Panc1 (cell line): Measurements from ENCODE around the gene BMP2K. TPM values are rescaled to one million over a fixed set of nuclear protein-coding genes. Genes with fewer than 3 reads are reported as not detected.

Source experiments
- ATAC-seq: fragments of 200-7000 bp; cut with Tn5 transposase; 2 replicates; pipeline ENCODE4 v1.9.1; 2020; ENCODE audit warnings: mild to moderate bottlenecking, moderate library complexity
- BruUV-seq: library from RNA; stranded (reverse); fragments of 400-500 nt; replicated peaks from 2 replicates; lab custom pipeline; 2021; lab: Mats Ljungman, UMichigan
- CTCF ChIA-PET: fragments of 300-600 bp; sonication (Branson Sonifier 250); formaldehyde crosslinking; loops from one replicate; lab custom pipeline; 2022; ENCODE audit warnings: antibody characterized with exemption; lab: Charles Lee
- POLR2A ChIA-PET: fragments of 300-600 bp; sonication (Branson Sonifier 250); formaldehyde crosslinking; loops from one replicate; lab custom pipeline; 2022; ENCODE audit warnings: antibody characterized with exemption; lab: Charles Lee
- DNase-seq: peaks from one replicate; pipeline ENCODE4 v3.0.0-alpha.2; 2010; ENCODE audit warnings: low read depth, low spot score
- H3K27ac ChIP-seq: 2 replicates; pipeline ENCODE4 v1.5.1; 2011; ENCODE audit warnings: mild to moderate bottlenecking, low read length, inconsistent platforms
- H3K27me3 ChIP-seq: fragments of 200-500 bp; sonication (Bioruptor generic); 2 replicates; pipeline ENCODE4 v1.6.0; 2014; ENCODE audit warnings: low read length, inconsistent platforms; ENCODE audit not compliant: control insufficient read depth, insufficient read depth
- H3K36me3 ChIP-seq: fragments of 200-500 bp; sonication (Bioruptor generic); 2 replicates; pipeline ENCODE4 v1.5.1; 2014; ENCODE audit warnings: inconsistent platforms, mild to moderate bottlenecking, low read length, moderate library complexity; ENCODE audit not compliant: control insufficient read depth, insufficient read depth
- H3K4me1 ChIP-seq: 2 replicates; pipeline ENCODE4 v1.5.1; 2011; ENCODE audit warnings: inconsistent platforms, mild to moderate bottlenecking, low read length, moderate library complexity; ENCODE audit not compliant: control insufficient read depth, insufficient read depth
- H3K4me3 ChIP-seq, 2 experiments: 2 replicates each; pipeline ENCODE4 v1.5.1; 2011 to 2012; ENCODE audit warnings: low read depth in 2 of 2, low read length in 2 of 2, mild to moderate bottlenecking in 2 of 2, inconsistent platforms in 1 of 2, moderate library complexity in 1 of 2
- H3K9me3 ChIP-seq: fragments of 200-500 bp; sonication (Bioruptor generic); 2 replicates; pipeline ENCODE4 v1.5.1; 2014; ENCODE audit warnings: low read depth, mild to moderate bottlenecking, inconsistent platforms, low read length, moderate library complexity; ENCODE audit not compliant: control insufficient read depth, insufficient read depth
- CTCF ChIP-seq: fragments of 450-650 bp; IDR thresholded peaks from 2 replicates; pipeline ENCODE4 v1.5.1; 2017; ENCODE audit warnings: mild to moderate bottlenecking
- POLR2AphosphoS5 ChIP-seq: IDR thresholded peaks from 2 replicates; pipeline ENCODE4 v1.6.1; 2012; ENCODE audit warnings: mild to moderate bottlenecking, low read depth, low read length, moderate library complexity
- REST ChIP-seq, 2 experiments: IDR thresholded peaks; 2 replicates each; pipeline ENCODE4 v1.6.1; 2011 to 2012; ENCODE audit warnings: low read depth in 2 of 2, control low read depth in 1 of 2, low read length in 1 of 2, mild to moderate bottlenecking in 1 of 2, moderate library complexity in 1 of 2; ENCODE audit not compliant: insufficient read depth in 1 of 2
- SIN3A ChIP-seq: IDR thresholded peaks from 2 replicates; pipeline ENCODE4 v1.6.1; 2012; ENCODE audit warnings: low read depth, mild to moderate bottlenecking, low read length, moderate library complexity, borderline replicate concordance; ENCODE audit not compliant: insufficient read depth
- TCF7L2 ChIP-seq: IDR thresholded peaks from 2 replicates; pipeline ENCODE4 v1.6.1; 2011; ENCODE audit warnings: mild to moderate bottlenecking, low read depth, low read length, inconsistent platforms
- in situ Hi-C: cut with HindIII; loops from 2 replicates; pipeline ENCODE4 v1.10.0; 2016; ENCODE audit warnings: low sequenced_read_pairs, low pct_unique_long_range_greater_than_20kb
- intact Hi-C: fragments of 100-400 bp; cut with micrococcal nuclease; formaldehyde crosslinking; loops from one replicate; pipeline ENCODE4 v1.10.0; 2022; ENCODE audit not compliant: unreplicated experiment
- total RNA-seq: library from RNA; stranded (reverse); gene quantifications from one replicate; pipeline ENCODE4 v1.2.1, GENCODE V29; 2021; ENCODE audit not compliant: unreplicated experiment

The BMP2K gene
- total RNA-seq, 1 experiment from 2014 or later = 23.3 TPM

- no peak for DNase-seq
- BruUV-seq = no TSS peak
- Histone ChIP-seq H3K27me3 (no peaks in the 10 kb centered on the region; the same call in none of the 2 replicates), H3K4me3 (no peak overlapping the region), H3K4me1 (no peaks in the 10 kb centered on the region), H3K27ac (no peak overlapping the region), H3K36me3 (no peaks in the 10 kb centered on the region), H3K9me3 (no peaks in the 10 kb centered on the region)
- TF ChIP-seq POLR2AphosphoS5 (no peak), REST (IDR thresholded peaks at IDR 0.05; ENCODE audit: insufficient read depth in 1 of 2, low read depth in 2 of 2, low read length in 1 of 2) (no peak), SIN3A (no peak), TCF7L2 (no peak), CTCF (no peak)
- ChIA-PET CTCF (no interaction called here), POLR2A (no interaction called here)
- no peak for ATAC-seq
- intact Hi-C loops (no loop called here), in situ Hi-C loops (no loop called here)
Measured at GRCh38 chr4:78767350-78767749, 8.8 kb upstream of the BMP2K start.

DNA sequence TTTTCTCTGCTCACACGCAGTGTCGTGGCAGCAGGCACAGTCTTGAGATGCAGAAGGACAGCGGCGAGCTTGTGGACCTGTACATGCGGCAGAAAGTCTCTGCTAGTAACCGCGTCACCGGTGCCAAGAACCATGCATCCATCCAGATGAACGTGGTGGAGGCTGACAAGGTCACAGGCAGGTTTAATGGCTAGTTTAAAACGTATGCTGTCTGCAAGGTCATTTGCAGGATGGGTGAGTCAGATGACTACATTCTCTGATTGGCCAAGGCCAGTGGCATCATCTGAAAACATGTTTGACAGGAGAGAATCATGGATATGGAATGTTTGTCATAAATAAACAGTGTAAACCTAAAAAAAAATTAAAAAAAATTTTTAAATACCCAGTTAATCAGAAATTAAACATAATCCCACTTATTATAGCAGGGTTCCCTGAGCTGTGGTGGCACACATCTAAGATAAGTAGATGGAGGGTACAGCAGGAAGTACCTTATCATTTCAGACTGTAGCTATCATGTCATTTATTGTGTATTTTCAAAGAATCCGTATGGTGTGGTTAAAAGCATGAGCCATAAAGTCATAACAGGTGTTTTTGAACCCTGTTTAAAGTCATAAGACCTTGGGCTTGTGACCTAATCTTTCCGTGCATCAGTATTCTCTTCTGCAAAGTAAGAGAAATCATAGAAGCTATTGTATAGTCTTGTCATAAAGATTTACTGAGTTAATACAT is 7.5 kb upstream of the BMP2K start:
- H3K36me3 ChIP-seq = no peaks in the 10 kb centered on the region
- no peak overlapping the region for H3K27ac ChIP-seq
- DNase-seq (no peak), ATAC-seq (no peak)
- in situ Hi-C loops (no loop called here), intact Hi-C loops (no loop called here)
- ChIA-PET CTCF (no interaction called here), POLR2A (no interaction called here)
- no peak overlapping the region for H3K4me3 ChIP-seq
- no peaks in the 10 kb centered on the region for H3K9me3 ChIP-seq
- H3K4me1 ChIP-seq = no peaks in the 10 kb centered on the region
- no peak for TF ChIP-seq CTCF
- no peak for TF ChIP-seq SIN3A
- no peak for TF ChIP-seq POLR2AphosphoS5
- TF ChIP-seq REST (IDR thresholded peaks at IDR 0.05; ENCODE audit: insufficient read depth in 1 of 2, low read depth in 2 of 2, low read length in 1 of 2) = no peak
- TF ChIP-seq TCF7L2 = no peak
- BruUV-seq = no TSS peak
- H3K27me3 ChIP-seq = no peaks in the 10 kb centered on the region; the same call in none of the 2 replicates
